Mesothelial cell of epicardium (in vitro differentiated cells): ENCODE data around the gene PHLDB1. TPM values are rescaled to one million over a fixed set of nuclear protein-coding genes. Genes with fewer than 3 reads are reported as not detected.

ENCODE experiments used
- DNase-seq, 2 experiments: peaks; one replicate each; pipeline ENCODE4 v3.0.0; 2021; ENCODE audit warnings: low spot score in 2 of 2; ENCODE audit not compliant: unreplicated experiment in 2 of 2
- H3K27ac Mint-ChIP-seq: 2 replicates; pipeline ENCODE4 v1.8.0; 2021; ENCODE audit warnings: mixed read lengths
- H3K27me3 Mint-ChIP-seq: 2 replicates; pipeline ENCODE4 v1.8.0; 2021; ENCODE audit warnings: low read depth, mixed read lengths
- H3K36me3 Mint-ChIP-seq: 2 replicates; pipeline ENCODE4 v1.8.0; 2021; ENCODE audit warnings: mixed read lengths
- H3K4me1 Mint-ChIP-seq: 2 replicates; pipeline ENCODE4 v1.8.0; 2021; ENCODE audit warnings: mixed read lengths
- H3K4me3 Mint-ChIP-seq: 2 replicates; pipeline ENCODE4 v1.8.0; 2021; ENCODE audit warnings: mild to moderate bottlenecking, moderate library complexity, mixed read lengths
- H3K9me3 Mint-ChIP-seq: 2 replicates; pipeline ENCODE4 v1.8.0; 2021; ENCODE audit warnings: mixed read lengths
- CTCF ChIP-seq: fragments of 200-600 bp; sonication (generic); IDR thresholded peaks from one replicate; pipeline ENCODE4 v1.5.0; 2021; ENCODE audit warnings: antibody characterized with exemption; ENCODE audit not compliant: unreplicated experiment
- total RNA-seq: library from RNA; stranded (reverse); gene quantifications from 3 replicates; pipeline ENCODE4 v1.2.1, GENCODE V29; 2021

PHLDB1 gene
- total RNA-seq, 1 donor from 2014 or later: 148 TPM

- H3K4me1 Mint-ChIP-seq: peaks cover 13% of the 10 kb centered on the region
- H3K27ac Mint-ChIP-seq: peak overlapping the region; percentile 72
- DNase-seq: no peak
- H3K9me3 Mint-ChIP-seq: no peaks in the 10 kb centered on the region
- H3K36me3 Mint-ChIP-seq: peaks cover 14% of the 10 kb centered on the region
- H3K4me3 Mint-ChIP-seq: no peak overlapping the region
- no peaks in the 10 kb centered on the region for H3K27me3 Mint-ChIP-seq
- TF ChIP-seq CTCF: no peak
Observed at GRCh38 chr11:118657709-118658428, 50.5 kb downstream of the PHLDB1 start.

GRCh38 chr11:118658429-118659313 is 51.3 kb downstream of the PHLDB1 start:
- no peak overlapping the region for H3K4me3 Mint-ChIP-seq
- no peak for DNase-seq
- H3K36me3 Mint-ChIP-seq: peaks cover 10% of the 10 kb centered on the region
- H3K4me1 Mint-ChIP-seq: peaks cover 14% of the 10 kb centered on the region
- no peaks in the 10 kb centered on the region for H3K27me3 Mint-ChIP-seq
- no peaks in the 10 kb centered on the region for H3K9me3 Mint-ChIP-seq
- TF ChIP-seq CTCF: no peak
- H3K27ac Mint-ChIP-seq: peak overlapping the region; percentile 36

- Mint-ChIP-seq H3K36me3 (peaks cover 8% of the 10 kb centered on the region), H3K4me1 (peaks cover 14% of the 10 kb centered on the region), H3K27ac (peak overlapping the region; percentile 36), H3K9me3 (no peaks in the 10 kb centered on the region), H3K27me3 (no peaks in the 10 kb centered on the region), H3K4me3 (peak overlapping the region; percentile 26)
- TF ChIP-seq CTCF: peak; percentile 87
- peak; percentile 73 to 95 for DNase-seq
Observed at GRCh38 chr11:118659314-118659952, 52.0 kb downstream of the PHLDB1 start.

- no peak overlapping the region for H3K27ac Mint-ChIP-seq
- H3K9me3 Mint-ChIP-seq: no peaks in the 10 kb centered on the region
- H3K4me3 Mint-ChIP-seq: peak overlapping the region; percentile 26
- TF ChIP-seq CTCF: no peak
- no peaks in the 10 kb centered on the region for H3K27me3 Mint-ChIP-seq
- peaks cover 14% of the 10 kb centered on the region for H3K4me1 Mint-ChIP-seq
- peaks cover 6% of the 10 kb centered on the region for H3K36me3 Mint-ChIP-seq
- no peak for DNase-seq
Observed at GRCh38 chr11:118659953-118660680, 52.7 kb downstream of the PHLDB1 start.
